Stimulated activated CD4-positive, alpha-beta T cell treated with anti-CD3 and anti-CD28 coated beads, Interleukin-15, amount 100 ng/mL, for 48 hours (primary cell): ENCODE data around the gene ALDH16A1.
A peak's percentile ranks its signal among the peaks of the same experiment; 100 is the strongest.

ENCODE experiments used
- DNase-seq, 2 donors: peaks; one replicate each; pipeline ENCODE4 v3.0.0-alpha.2; 2020; ENCODE audit warnings: low read depth in 2 of 2

ALDH16A1 gene

GRCh38 chr19:49488046-49488862, 35.2 kb downstream of the ALDH16A1 start:
- no peak for DNase-seq

- DNase-seq: no peak
These were observed 36.0 kb downstream of the ALDH16A1 start for GRCh38 chr19:49488863-49489537.

GRCh38 chr19:49489601-49490167, 36.7 kb downstream of the ALDH16A1 start:
- DNase-seq: no peak

GRCh38 chr19:49490287-49491029, 37.4 kb downstream of the ALDH16A1 start:
- DNase-seq: no peak

- no peak for DNase-seq
These were observed 38.2 kb downstream of the ALDH16A1 start for GRCh38 chr19:49491030-49491803.

- no peak for DNase-seq
These were observed 39.0 kb downstream of the ALDH16A1 start for GRCh38 chr19:49491804-49492572.

GRCh38 chr19:49492573-49493405, 39.8 kb downstream of the ALDH16A1 start:
- DNase-seq: no peak

- DNase-seq: no peak
These were observed 43.6 kb downstream of the ALDH16A1 start for GRCh38 chr19:49496574-49497008.

- DNase-seq: no peak
These were observed 44.2 kb downstream of the ALDH16A1 start for GRCh38 chr19:49497047-49497788.

- DNase-seq: no peak
These were observed 44.7 kb downstream of the ALDH16A1 start for GRCh38 chr19:49497789-49498103.

- DNase-seq: no peak
These were observed 45.5 kb downstream of the ALDH16A1 start for GRCh38 chr19:49498475-49498874.

- DNase-seq: no peak
These were observed 46.1 kb downstream of the ALDH16A1 start for GRCh38 chr19:49499030-49499670.

GRCh38 chr19:49502866-49503581, 50.0 kb downstream of the ALDH16A1 start:
- no peak for DNase-seq

GRCh38 chr19:49503582-49503962, 50.5 kb downstream of the ALDH16A1 start:
- no peak for DNase-seq

GRCh38 chr19:49506575-49507105, 53.6 kb downstream of the ALDH16A1 start:
- peak in 1 of 2 donors; percentile 70 for DNase-seq

- no peak for DNase-seq
These were observed 54.9 kb downstream of the ALDH16A1 start for GRCh38 chr19:49507803-49508494.
